Heart right ventricle (tissue), 16 donors: ENCODE measurements around the gene RMDN3. TPM values are rescaled to one million over a fixed set of nuclear protein-coding genes. Genes with fewer than 3 reads are reported as not detected.

Source experiments
- ATAC-seq, 8 donors: fragments of 200-7000 bp; cut with Tn5 transposase; one replicate each; pipeline ENCODE4 v1.9.1; 2020; ENCODE audit warnings: mild to moderate bottlenecking in 8 of 8, moderate library complexity in 8 of 8, moderate number of reproducible peaks in 1 of 8
- DNase-seq, 2 donors: peaks; one replicate each; pipeline ENCODE4 v3.0.0-alpha.2; 2020
- H3K27ac ChIP-seq, 10 donors: fragments of 200-600 bp; sonication (generic) in 2 of 10; one replicate each; pipeline versions ENCODE4 v1.5.0 to v1.8.0; 2020 to 2022; ENCODE audit warnings: mild to moderate bottlenecking in 3 of 10
- H3K27me3 ChIP-seq, 7 donors: fragments of 200-600 bp; one replicate each; pipeline ENCODE4 v1.8.0; 2021 to 2022; ENCODE audit warnings: mild to moderate bottlenecking in 2 of 7
- H3K36me3 ChIP-seq, 9 donors: fragments of 200-600 bp; sonication (generic) in 1 of 9; one replicate each; pipeline versions ENCODE4 v1.5.0 to v1.8.0; 2020 to 2022; ENCODE audit warnings: mild to moderate bottlenecking in 2 of 9
- H3K4me1 ChIP-seq, 9 donors: fragments of 200-600 bp; sonication (generic) in 1 of 9; one replicate each; pipeline versions ENCODE4 v1.5.0 to v1.8.0; 2020 to 2022; ENCODE audit warnings: mild to moderate bottlenecking in 4 of 9
- H3K4me3 ChIP-seq, 10 donors: fragments of 200-600 bp; sonication (generic) in 2 of 10; one replicate each; pipeline versions ENCODE4 v1.5.0 to v1.8.0; 2020 to 2022; ENCODE audit warnings: mild to moderate bottlenecking in 7 of 10, moderate library complexity in 2 of 10
- H3K9me3 ChIP-seq, 11 donors: fragments of 200-600 bp in 10 of 11; sonication (generic) in 2 of 11; one replicate each; pipeline versions ENCODE4 v1.5.0 to v1.8.0; 2013 to 2022; ENCODE audit warnings: mild to moderate bottlenecking in 2 of 11, control low read depth in 1 of 11, moderate library complexity in 1 of 11
- CTCF ChIP-seq, 9 donors: fragments of 200-600 bp; sonication (generic) in 2 of 9; IDR thresholded peaks; one replicate each; pipeline versions ENCODE4 v1.5.0 to v1.8.0; 2021 to 2022; ENCODE audit warnings: antibody characterized with exemption in 9 of 9, mild to moderate bottlenecking in 5 of 9, moderate library complexity in 1 of 9
- WGBS, 2 donors: extraction: QIAGEN DNeasy Blood & Tissue Kit; methylation state at CpG; one replicate each; pipeline ENCODE4 v1.1.7; 2013; ENCODE audit warnings: inconsistent platforms in 1 of 2; 5-methylcytosine and 5-hydroxymethylcytosine counted together
- intact Hi-C, 10 donors: fragments of 100-400 bp; cut with DNase I; formaldehyde crosslinking; loops; one replicate each; pipeline versions ENCODE4 v1.11.1 to v1.14.2; 2022
- polyA plus RNA-seq, 2 donors: library from polyadenylated mRNA; stranded (reverse); fragments of 200-250 nt; gene quantifications; one replicate each; pipeline ENCODE4 v1.2.3, GENCODE V29; 2013
- total RNA-seq, 10 donors: library from RNA; stranded (reverse); fragmentation: NEBNext Ultra II Directional in 3 of 10; extraction: Animal tissue kit (Norgen Biotek cat#: 25700) in 3 of 10; gene quantifications; one replicate each; pipeline versions ENCODE4 v1.2.1 to v1.2.4, GENCODE V29; 2021 to 2023
- donor health status: Arrhythmogenic right ventricular cardiomyopathy.
- donor health status: ischemic (EF 13 %, LVEDD 7.1; RV severe dilation, severe dysfunction).
- donor health status: healthy with polysubstance abuse.
- donor health status: DM: no; HTN: yes; CAD: no.
- donor health status: DM: no; HTN: no; CAD: no.
- donor health status: ischemic (EF 25% LVEDD 6.9; RV normal size, moderate dysfunction).
- donor health status: ischemic (EF 25% LVEDD 5.7; RV mildly dilated, moderate dysfunction).
- donor health status: healthy.
- donor health status: DM: yes; HTN: yes; CAD: no.
- donor health status: Ischemic cardiomyopathy.
- donor health status: ischemic (EF 35%, LVEDD 5.7; RV mildly dilated, moderate dysfunction).
- donor health status: nonischemic (EF 11% LVEDD 7.7; RV severe dilation, severe dysfunction).
- donor health status: DM: yes; HTN: yes; CAD: no.
- donor health status: PGD.
- donor health status: ischemic (EF 29% LVEDD 5.4; RV normal size, mild dysfunction).
- donor health status: nonischemic (EF 23%, LVEDD 6.1; RV moderate dilation, normal function).

RMDN3 gene
- total and polyA plus RNA-seq, 12 donors, result 12.2 to 21.7 (median 17.6) TPM

- 91 to 93% methylated on average over 6 of the region's 6 CpGs for WGBS, 2 donors
- H3K4me1 ChIP-seq, result peaks cover 0 to 24% (median 7%) of the 10 kb centered on the region in 9 donors
- no peak overlapping the region for H3K4me3 ChIP-seq
- DNase-seq, result no peak
- intact Hi-C loops, result loop anchor here in 1 of 10 donors (10.0 kb wide), 1 partner anchor 99 kb away; no protein-coding TSS in a partner anchor
- no peak for TF ChIP-seq CTCF (IDR thresholded peaks at IDR 0.05)
- no peaks in the 10 kb centered on the region for H3K9me3 ChIP-seq
- no peak overlapping the region for H3K27ac ChIP-seq
- peaks cover 0 to 92% (median 62%) of the 10 kb centered on the region in 9 donors for H3K36me3 ChIP-seq
- ATAC-seq, result no peak
- no peaks in the 10 kb centered on the region for H3K27me3 ChIP-seq
Measured at GRCh38 chr15:40773902-40774301, 18.8 kb upstream of the RMDN3 start.

- peaks cover 0 to 88% (median 58%) of the 10 kb centered on the region in 9 donors for H3K36me3 ChIP-seq
- WGBS, 2 donors, result 91 to 93% methylated on average over 8 of the region's 8 CpGs
- ATAC-seq, result no peak
Measured at GRCh38 chr15:40773496-40773895, 18.4 kb upstream of the RMDN3 start.

GRCh38 chr15:40772014-40772413 lies 17.0 kb upstream of the RMDN3 start:
- TF ChIP-seq CTCF (IDR thresholded peaks at IDR 0.05), result no peak
- H3K9me3 ChIP-seq, result no peaks in the 10 kb centered on the region
- H3K36me3 ChIP-seq, result peaks cover 0 to 88% (median 46%) of the 10 kb centered on the region in 9 donors
- H3K27ac ChIP-seq, result no peak overlapping the region
- peaks cover 0 to 27% (median 10%) of the 10 kb centered on the region in 9 donors for H3K4me1 ChIP-seq
- no peaks in the 10 kb centered on the region for H3K27me3 ChIP-seq
- no peak for DNase-seq
- intact Hi-C loops, result loop anchor here in 1 of 10 donors (10.0 kb wide), 1 partner anchor 97 kb away; no protein-coding TSS in a partner anchor
- no peak for ATAC-seq
- 87 to 88% methylated on average over 13 of the region's 13 CpGs for WGBS, 2 donors
- no peak overlapping the region for H3K4me3 ChIP-seq

More at GRCh38 chr15:40773496-40773895, 18.4 kb upstream of the RMDN3 start:
- Histone ChIP-seq H3K4me1 (peaks cover 0 to 28% (median 10%) of the 10 kb centered on the region in 9 donors), H3K4me3 (no peak overlapping the region), H3K9me3 (no peaks in the 10 kb centered on the region), H3K27me3 (no peaks in the 10 kb centered on the region), H3K27ac (no peak overlapping the region)
- TF ChIP-seq CTCF (IDR thresholded peaks at IDR 0.05), result no peak
- DNase-seq, result no peak
- intact Hi-C loops, result loop anchor here in 1 of 10 donors (10.0 kb wide), 1 partner anchor 99 kb away; no protein-coding TSS in a partner anchor

GRCh38 chr15:40771242-40771641 lies 16.2 kb upstream of the RMDN3 start:
- intact Hi-C loops, result loop anchor here in 1 of 10 donors (10.0 kb wide), 1 partner anchor 96 kb away; no protein-coding TSS in a partner anchor
- no peaks in the 10 kb centered on the region for H3K27me3 ChIP-seq
- DNase-seq (no peak), ATAC-seq (no peak)
- H3K9me3 ChIP-seq, result no peaks in the 10 kb centered on the region
- H3K36me3 ChIP-seq, result peaks cover 0 to 84% (median 41%) of the 10 kb centered on the region in 9 donors
- peaks cover 0 to 24% (median 10%) of the 10 kb centered on the region in 9 donors for H3K4me1 ChIP-seq
- WGBS, 2 donors, result 93 to 96% methylated on average over 5 of the region's 5 CpGs
- H3K4me3 ChIP-seq, result no peak overlapping the region
- TF ChIP-seq CTCF (IDR thresholded peaks at IDR 0.05), result no peak
- H3K27ac ChIP-seq, result no peak overlapping the region
